Gastrocnemius medialis (tissue), 4 donors: Measurements from ENCODE around the gene POLR3A. TPM values are rescaled to one million over a fixed set of nuclear protein-coding genes. Genes with fewer than 3 reads are reported as not detected.

ENCODE experiments used
- ATAC-seq, 2 donors: fragments of 150-250 bp; one replicate each; pipeline ENCODE4 v1.9.1; 2016
- DNase-seq, 2 donors: peaks; one replicate each; pipeline ENCODE4 v3.0.0-alpha.2; 2019
- H3K27ac ChIP-seq, 4 donors: fragments of 200-600 bp; sonication (generic); 1 replicate in 1 of 4; 2 replicates in 3 of 4; pipeline ENCODE4 v1.5.1; 2016 to 2018; ENCODE audit warnings: mild to moderate bottlenecking in 2 of 4, moderate library complexity in 1 of 4
- H3K27me3 ChIP-seq, 3 donors: fragments of 200-600 bp; sonication (generic) in 2 of 3; 1 replicate in 1 of 3; 2 replicates in 2 of 3; pipeline versions ENCODE4 v1.5.1 to v1.6.0; 2016 to 2019; ENCODE audit warnings: mild to moderate bottlenecking in 1 of 3, moderate library complexity in 1 of 3
- H3K36me3 ChIP-seq, 2 donors: fragments of 200-600 bp; sonication (generic) in 1 of 2; one replicate each; pipeline ENCODE4 v1.5.1; 2017 to 2018
- H3K4me1 ChIP-seq, 2 donors: fragments of 200-600 bp; sonication (generic) in 1 of 2; one replicate each; pipeline ENCODE4 v1.5.1; 2016 to 2017; ENCODE audit warnings: mild to moderate bottlenecking in 2 of 2
- H3K4me3 ChIP-seq, 4 donors: fragments of 200-600 bp; sonication (generic) in 3 of 4; 1 replicate in 1 of 4; 2 replicates in 3 of 4; pipeline ENCODE4 v1.5.1; 2016 to 2019; ENCODE audit warnings: mild to moderate bottlenecking in 2 of 4
- H3K9me3 ChIP-seq, 3 donors: fragments of 200-600 bp; sonication (generic) in 2 of 3; 1 replicate in 1 of 3; 2 replicates in 2 of 3; pipeline ENCODE4 v1.5.1; 2016 to 2019
- POLR2A ChIP-seq, 2 donors: fragments of 450-650 bp; IDR thresholded peaks; one replicate each; pipeline ENCODE4 v1.6.1; 2017; ENCODE audit warnings: antibody characterized with exemption in 2 of 2, mild to moderate bottlenecking in 2 of 2, moderate library complexity in 2 of 2
- in situ Hi-C, 4 donors: fragments of 200-750 bp; cut with MboI; loops; one replicate each; pipeline versions ENCODE4 v1.15.0 to v1.8.0; 2017; ENCODE audit warnings: low sequenced_read_pairs in 4 of 4
- intact Hi-C: fragments of 100-400 bp; cut with DNase I; formaldehyde crosslinking; loops from one replicate; pipeline ENCODE4 v1.15.1; 2023; ENCODE audit warnings: low total_unique reads
- total RNA-seq, 4 donors: library from RNA; depleted of rRNA; stranded (reverse); fragments of >200 nt; gene quantifications; one replicate each; pipeline versions ENCODE4 v1.1.0 to v1.2.3, GENCODE V29; 2016
- TF ChIP-seq, protein P1 (sequence below), 5 experiments: fragments of 450-650 bp in 3 of 5; fragments of 200-600 bp in 2 of 5; sonication (generic) in 2 of 5; IDR thresholded peaks in 4 of 5; conservative IDR thresholded peaks in 1 of 5; 1 replicate in 4 of 5; 2 replicates in 1 of 5; pipeline ENCODE4 v1.5.1; 2016 to 2019; ENCODE audit warnings: antibody characterized with exemption in 5 of 5, mild to moderate bottlenecking in 3 of 5, moderate library complexity in 3 of 5

POLR3A gene
- total RNA-seq, 4 donors from 2014 or later = 11.0 to 17.4 (median 15.5) TPM

DNA sequence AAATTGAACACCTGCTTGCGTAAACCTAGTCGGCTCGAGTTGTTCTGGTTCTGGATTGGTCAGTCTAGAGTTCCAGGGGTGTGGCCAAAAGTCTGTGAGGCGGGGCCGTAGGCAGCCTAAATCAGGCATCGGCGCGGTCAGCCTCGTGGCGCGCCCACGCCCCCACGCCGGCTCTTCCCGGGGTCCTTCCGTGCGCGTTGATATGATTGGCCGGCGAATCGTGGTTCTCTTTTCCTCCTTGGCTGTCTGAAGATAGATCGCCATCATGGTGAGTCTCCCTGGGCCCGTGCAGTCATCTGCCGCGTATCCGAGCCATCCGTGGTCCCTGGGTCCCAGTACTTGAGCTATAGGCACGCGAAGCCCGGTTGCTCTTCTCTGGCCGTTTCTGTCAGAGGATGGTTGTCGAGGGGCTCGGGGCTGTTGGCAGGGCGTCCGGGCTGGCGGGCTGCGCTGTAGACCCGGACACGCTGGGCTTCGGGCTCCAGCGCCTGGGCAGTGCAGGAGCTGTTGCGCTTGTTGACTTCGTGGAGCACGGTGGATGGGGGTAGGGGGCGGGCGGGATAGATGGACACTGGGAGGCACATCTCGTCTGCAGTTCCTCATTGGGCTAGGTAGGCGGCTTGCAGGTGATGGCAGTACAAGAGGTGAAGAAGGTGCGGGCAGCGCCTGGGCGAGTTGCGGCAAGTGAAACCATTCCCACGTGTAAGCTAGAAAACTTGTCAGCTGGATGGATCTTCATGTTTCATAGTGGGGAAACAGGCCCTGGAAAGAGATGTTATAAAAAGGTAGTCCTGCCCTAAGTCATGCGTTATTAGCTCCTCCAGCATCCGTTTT lies 4.5 kb upstream of the POLR3A start, which contains the start of gene RPS24:
TSS of gene RPS24 (plus strand) at position 227 of the 834 bp plus-strand sequence. CDS start at position 266, 39 bp downstream.
- no peaks in the 10 kb centered on the region for H3K9me3 ChIP-seq
- peaks cover 5 to 37% of the 10 kb centered on the region in 2 donors for H3K36me3 ChIP-seq
- in situ Hi-C loops (loop anchor here in 3 of 4 donors (25.0 kb wide), 3 partner anchors 278 to 1153 kb away; no protein-coding TSS in a partner anchor), intact Hi-C loops (loop anchor here (5.0 to 10.0 kb wide), 2 partner anchors 268 to 1031 kb away; partner anchors contain the start of gene ZMIZ1)
- TF ChIP-seq, protein P1, sequence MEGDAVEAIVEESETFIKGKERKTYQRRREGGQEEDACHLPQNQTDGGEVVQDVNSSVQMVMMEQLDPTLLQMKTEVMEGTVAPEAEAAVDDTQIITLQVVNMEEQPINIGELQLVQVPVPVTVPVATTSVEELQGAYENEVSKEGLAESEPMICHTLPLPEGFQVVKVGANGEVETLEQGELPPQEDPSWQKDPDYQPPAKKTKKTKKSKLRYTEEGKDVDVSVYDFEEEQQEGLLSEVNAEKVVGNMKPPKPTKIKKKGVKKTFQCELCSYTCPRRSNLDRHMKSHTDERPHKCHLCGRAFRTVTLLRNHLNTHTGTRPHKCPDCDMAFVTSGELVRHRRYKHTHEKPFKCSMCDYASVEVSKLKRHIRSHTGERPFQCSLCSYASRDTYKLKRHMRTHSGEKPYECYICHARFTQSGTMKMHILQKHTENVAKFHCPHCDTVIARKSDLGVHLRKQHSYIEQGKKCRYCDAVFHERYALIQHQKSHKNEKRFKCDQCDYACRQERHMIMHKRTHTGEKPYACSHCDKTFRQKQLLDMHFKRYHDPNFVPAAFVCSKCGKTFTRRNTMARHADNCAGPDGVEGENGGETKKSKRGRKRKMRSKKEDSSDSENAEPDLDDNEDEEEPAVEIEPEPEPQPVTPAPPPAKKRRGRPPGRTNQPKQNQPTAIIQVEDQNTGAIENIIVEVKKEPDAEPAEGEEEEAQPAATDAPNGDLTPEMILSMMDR (IDR thresholded peaks at IDR 0.05 in 4 of 5, conservative IDR thresholded peaks at IDR 0.05 in 1 of 5) = peak in 2 of 5 experiments; percentile 24 to 45
- peak; percentile 81 to 84 for TF ChIP-seq POLR2A (IDR thresholded peaks at IDR 0.05)
- H3K27me3 ChIP-seq = no peaks in the 10 kb centered on the region
- H3K4me3 ChIP-seq = peak within 1 kb of the TSS; percentile 65 to 93 (median 74)
- ATAC-seq (peak; percentile 86 to 89), DNase-seq (peak; percentile 94 to 96)
- H3K4me1 ChIP-seq = peaks cover 27 to 31% of the 10 kb centered on the region in 2 donors
- H3K27ac ChIP-seq = peak within 1 kb of the TSS; percentile 81 to 86 (median 84)

DNA sequence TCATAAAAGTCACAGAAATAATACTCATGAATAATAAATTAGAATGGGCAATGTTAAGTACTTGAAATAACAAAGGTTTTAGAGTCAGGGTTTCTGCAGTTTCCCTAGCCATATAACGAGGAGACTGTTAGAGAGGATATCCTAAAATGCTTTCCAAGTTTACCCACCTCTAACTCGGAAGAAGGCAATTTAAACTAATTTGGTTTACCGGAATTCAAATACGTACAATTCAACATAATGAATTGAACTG lies 4.0 kb upstream of the POLR3A start:
- peak overlapping the region; percentile 81 to 86 (median 84) for H3K27ac ChIP-seq
- no peaks in the 10 kb centered on the region for H3K9me3 ChIP-seq
- H3K4me1 ChIP-seq = peaks cover 32 to 36% of the 10 kb centered on the region in 2 donors
- intact Hi-C loops (loop anchor here (5.0 to 10.0 kb wide), 2 partner anchors 269 to 1031 kb away; partner anchors contain the start of gene ZMIZ1), in situ Hi-C loops (loop anchor here in 3 of 4 donors (25.0 kb wide), 3 partner anchors 279 to 1154 kb away; no protein-coding TSS in a partner anchor)
- no peaks in the 10 kb centered on the region for H3K27me3 ChIP-seq
- ATAC-seq (no peak), DNase-seq (no peak)
- H3K36me3 ChIP-seq = peaks cover 5 to 31% of the 10 kb centered on the region in 2 donors
- H3K4me3 ChIP-seq = peak overlapping the region; percentile 65 to 93 (median 74)
- TF ChIP-seq, protein P1 (IDR thresholded peaks at IDR 0.05 in 4 of 5, conservative IDR thresholded peaks at IDR 0.05 in 1 of 5) = no peak
- TF ChIP-seq POLR2A (IDR thresholded peaks at IDR 0.05) = no peak

DNA sequence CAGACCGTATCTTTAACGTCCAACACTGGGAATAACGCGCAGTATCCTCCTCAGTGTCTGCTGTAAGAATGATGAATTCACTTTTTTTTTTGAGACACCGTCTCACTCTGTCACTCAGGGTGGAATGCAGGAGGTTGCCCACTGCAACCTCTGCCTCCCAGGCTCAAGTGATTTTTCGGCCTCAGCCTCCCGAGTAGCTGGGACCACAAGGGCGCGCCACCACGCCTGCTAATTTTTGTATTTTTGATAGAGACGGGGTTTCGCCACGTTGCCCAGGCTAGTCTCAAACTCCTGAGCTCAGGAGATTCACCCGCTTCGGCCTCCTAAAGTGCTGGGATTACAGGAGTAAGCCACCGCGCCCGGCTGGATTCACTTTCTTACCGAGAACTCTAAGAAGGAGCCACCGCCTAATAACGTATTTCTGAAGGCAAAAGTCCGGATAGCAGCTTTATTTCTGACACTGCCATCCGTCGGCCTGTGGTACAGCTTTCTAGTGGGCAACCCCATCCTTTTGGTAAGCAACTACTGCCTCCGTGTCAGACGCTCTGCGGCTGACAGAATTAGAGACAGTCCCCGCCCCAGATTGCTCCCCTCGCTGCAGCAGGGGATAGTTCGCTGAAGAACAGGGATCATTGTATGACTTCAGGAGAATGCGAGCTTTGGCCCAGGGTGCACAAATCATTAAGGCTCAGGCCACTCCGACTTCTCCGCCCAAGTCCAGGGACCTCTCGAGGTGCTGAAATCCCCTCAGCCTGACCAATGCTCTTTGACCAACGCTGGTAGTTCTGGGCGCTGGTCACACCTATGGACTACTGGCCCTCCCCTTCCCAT lies 662 bp downstream of the POLR3A start:
- Histone ChIP-seq H3K27ac (peak overlapping the region; percentile 79 to 87 (median 84)), H3K9me3 (no peaks in the 10 kb centered on the region), H3K27me3 (no peaks in the 10 kb centered on the region), H3K36me3 (peaks cover 0 to 23% of the 10 kb centered on the region in 2 donors), H3K4me3 (peak overlapping the region; percentile 95 to 99 (median 97)), H3K4me1 (peaks cover 20 to 25% of the 10 kb centered on the region in 2 donors)
- peak; percentile 25 to 38 for ATAC-seq
- in situ Hi-C loops (loop anchor here in 3 of 4 donors (25.0 kb wide), 3 partner anchors 284 to 1159 kb away; no protein-coding TSS in a partner anchor), intact Hi-C loops (loop anchor here (2.0 kb wide), 1 partner anchor 182 kb away; no protein-coding TSS in a partner anchor)
- no peak for DNase-seq
- TF ChIP-seq, protein P1 (IDR thresholded peaks at IDR 0.05 in 4 of 5, conservative IDR thresholded peaks at IDR 0.05 in 1 of 5) = no peak
- no peak for TF ChIP-seq POLR2A (IDR thresholded peaks at IDR 0.05)

GRCh38 chr10:78025685-78026364 lies 3.5 kb downstream of the POLR3A start:
- Histone ChIP-seq H3K4me1 (peaks cover 20 to 25% of the 10 kb centered on the region in 2 donors), H3K27me3 (no peaks in the 10 kb centered on the region), H3K9me3 (no peaks in the 10 kb centered on the region), H3K36me3 (peaks cover 2 to 52% of the 10 kb centered on the region in 2 donors), H3K4me3 (no peak overlapping the region), H3K27ac (no peak overlapping the region)
- DNase-seq (no peak), ATAC-seq (no peak)
- TF ChIP-seq, protein P1 (IDR thresholded peaks at IDR 0.05 in 4 of 5, conservative IDR thresholded peaks at IDR 0.05 in 1 of 5) = no peak
- no peak for TF ChIP-seq POLR2A (IDR thresholded peaks at IDR 0.05)
- intact Hi-C loops = no loop called here
- in situ Hi-C loops = loop anchor here in 3 of 4 donors (25.0 kb wide), 3 partner anchors 286 to 1161 kb away; no protein-coding TSS in a partner anchor
